T-cell (primary cell): ENCODE results near the gene C2orf78. TPM values are rescaled to one million over a fixed set of nuclear protein-coding genes. Genes with fewer than 3 reads are reported as not detected.

ENCODE experiments used
- ATAC-seq, 4 experiments: fragments of 200-7000 bp in 3 of 4; fragments of 150-1000 bp in 1 of 4; cut with Tn5 transposase; replicated peaks in 1 of 4; 1 replicate in 3 of 4; 2 replicates in 1 of 4; pipeline ENCODE4 v1.10.0; 2021; ENCODE audit warnings: moderate library complexity in 3 of 4, mild to moderate bottlenecking in 2 of 4, moderate number of reproducible peaks in 1 of 4
- CTCF ChIA-PET, 2 donors: fragments of 300-600 bp; sonication (Branson Sonifier 250); formaldehyde crosslinking; loops; one replicate each; lab custom pipeline; 2022; ENCODE audit warnings: antibody characterized with exemption in 2 of 2; lab: Charles Lee
- POLR2A ChIA-PET, 2 donors: fragments of 300-600 bp; sonication (Branson Sonifier 250); formaldehyde crosslinking; loops; one replicate each; lab custom pipeline; 2022; ENCODE audit warnings: antibody characterized with exemption in 2 of 2; lab: Charles Lee
- DNase-seq, 35 experiments: peaks; one replicate each; pipeline versions ENCODE4 v3.0.0 to v3.0.0-alpha.2; 2013 to 2023
- H3K27ac ChIP-seq: one replicate; pipeline ENCODE4 v1.5.1; 2013; ENCODE audit warnings: low read length
- H3K27me3 ChIP-seq, 2 experiments: replicated peaks in 1 of 2; 1 replicate in 1 of 2; 2 replicates in 1 of 2; pipeline versions ENCODE4 v1.6.1 to v1.7.0; 2013; ENCODE audit warnings: low read length in 1 of 2, mixed read lengths in 1 of 2; ENCODE audit not compliant: control insufficient read depth in 2 of 2, insufficient read depth in 2 of 2; ENCODE audit errors: extremely low read depth in 1 of 2
- H3K36me3 ChIP-seq, 2 donors: 1 replicate in 1 of 2; 2 replicates in 1 of 2; pipeline versions ENCODE4 v1.6.1 to v1.7.0; 2013; ENCODE audit warnings: low read length in 1 of 2; ENCODE audit not compliant: control insufficient read depth in 2 of 2, insufficient read depth in 1 of 2; ENCODE audit errors: extremely low read depth in 1 of 2
- H3K4me1 ChIP-seq, 2 experiments: 1 replicate in 1 of 2; 2 replicates in 1 of 2; pipeline versions ENCODE4 v1.6.1 to v1.7.0; 2013; ENCODE audit warnings: low read length in 2 of 2, mixed read lengths in 1 of 2; ENCODE audit not compliant: insufficient read depth in 2 of 2, control insufficient read depth in 1 of 2; ENCODE audit errors: extremely low read depth in 1 of 2
- H3K4me3 ChIP-seq, 2 donors: 1 replicate in 1 of 2; 2 replicates in 1 of 2; pipeline versions ENCODE4 v1.5.1 to v1.7.0; 2013; ENCODE audit warnings: mild to moderate bottlenecking in 2 of 2, low read length in 1 of 2, moderate library complexity in 1 of 2; ENCODE audit not compliant: control insufficient read depth in 1 of 2; ENCODE audit errors: extremely low read depth in 1 of 2
- H3K9me3 ChIP-seq: 2 replicates; pipeline ENCODE4 v1.7.0; 2013
- H3K27ac Mint-ChIP-seq, 2 donors: one replicate each; pipeline ENCODE4 v1.8.0; 2020 to 2021; ENCODE audit warnings: mild to moderate bottlenecking in 2 of 2, mixed read lengths in 2 of 2
- H3K27me3 Mint-ChIP-seq, 2 donors: one replicate each; pipeline ENCODE4 v1.8.0; 2021 to 2022; ENCODE audit warnings: mixed read lengths in 2 of 2
- H3K36me3 Mint-ChIP-seq: one replicate; pipeline ENCODE4 v1.8.0; 2021; ENCODE audit warnings: mixed read lengths
- H3K4me1 Mint-ChIP-seq, 3 donors: one replicate each; pipeline ENCODE4 v1.8.0; 2020 to 2022; ENCODE audit warnings: mixed read lengths in 3 of 3, mild to moderate bottlenecking in 1 of 3
- H3K4me3 Mint-ChIP-seq, 3 donors: one replicate each; pipeline ENCODE4 v1.8.0; 2020 to 2022; ENCODE audit warnings: mild to moderate bottlenecking in 3 of 3, mixed read lengths in 3 of 3, moderate library complexity in 3 of 3
- H3K9me3 Mint-ChIP-seq, 3 donors: one replicate each; pipeline ENCODE4 v1.8.0; 2020 to 2022; ENCODE audit warnings: mixed read lengths in 3 of 3
- WGBS: methylation state at CpG from one replicate; pipeline ENCODE4 v1.1.5; 2013; ENCODE audit warnings: missing lambda C conversion rate; ENCODE audit not compliant: insufficient coverage; 5-methylcytosine and 5-hydroxymethylcytosine counted together
- total RNA-seq, 35 experiments: library from RNA in 6 of 35; stranded (reverse) in 6 of 35; fragments of 120-200 nt in 1 of 35; gene quantifications; one replicate each; pipeline versions ENCODE4 v1.2.1 to v1.2.4 and lab custom pipeline; 2013 to 2026

The C2orf78 gene
- total RNA-seq, 5 donors from 2014 or later (not counting 1 experiment from before 2014, with no cell fraction given): not detected

- WGBS: 96% methylated on average over 7 of the region's 17 CpGs
- Mint-ChIP-seq H3K9me3 (no peaks in the 10 kb centered on the region), H3K4me1 (peaks cover 25 to 33% (median 25%) of the 10 kb centered on the region in 3 donors), H3K27ac (no peak overlapping the region), H3K27me3 (no peaks in the 10 kb centered on the region), H3K36me3 (peaks cover 25% of the 10 kb centered on the region), H3K4me3 (no peak overlapping the region)
- Histone ChIP-seq H3K4me1 (no peaks in the 10 kb centered on the region), H3K27me3 (no peaks in the 10 kb centered on the region), H3K4me3 (no peak overlapping the region), H3K27ac (no peak overlapping the region), H3K36me3 (peaks cover 6 to 37% of the 10 kb centered on the region in 2 donors), H3K9me3 (no peaks in the 10 kb centered on the region)
- ATAC-seq: no peak
- ChIA-PET POLR2A (no interaction called here), CTCF (interaction anchor here in 1 of 2 donors (0.6 kb wide), 1 partner anchor 603 kb away, joined by 3 read pairs; the partner anchor contains the start of gene PRADC1)
- no peak for DNase-seq
Observed at GRCh38 chr2:73836141-73836943, 52.4 kb downstream of the C2orf78 start.

GRCh38 chr2:73837847-73838585 is 54.0 kb downstream of the C2orf78 start:
- Mint-ChIP-seq H3K4me1 (peaks cover 16 to 32% (median 22%) of the 10 kb centered on the region in 3 donors), H3K27ac (peak overlapping the region in 1 of 2 donors; percentile 29), H3K27me3 (no peaks in the 10 kb centered on the region), H3K36me3 (peaks cover 13% of the 10 kb centered on the region), H3K4me3 (no peak overlapping the region), H3K9me3 (no peaks in the 10 kb centered on the region)
- ATAC-seq (no peak), DNase-seq (no peak)
- Histone ChIP-seq H3K9me3 (no peaks in the 10 kb centered on the region), H3K27ac (no peak overlapping the region), H3K27me3 (no peaks in the 10 kb centered on the region), H3K36me3 (peaks cover 6 to 34% of the 10 kb centered on the region in 2 donors), H3K4me1 (no peaks in the 10 kb centered on the region), H3K4me3 (no peak overlapping the region)
- POLR2A ChIA-PET: no interaction called here
- CTCF ChIA-PET: interaction anchor here in 1 of 2 donors (0.6 to 3.7 kb wide), 3 partner anchors 10 to 195 kb away, joined by 3 to 15 read pairs (median 5); partner anchors contain the start of gene STAMBP
- WGBS: 80% methylated on average over 3 of the region's 4 CpGs

- ChIA-PET CTCF (interaction anchor here in 1 of 2 donors (1.1 to 3.7 kb wide), 2 partner anchors 11 to 15 kb away, joined by 3 to 15 read pairs; partner anchors contain the start of gene STAMBP), POLR2A (interaction anchor here (0.6 to 0.7 kb wide), 3 partner anchors 22 to 153 kb away, joined by 3 to 6 read pairs (median 3); no protein-coding TSS in a partner anchor)
- no peak overlapping the region for H3K27ac ChIP-seq
- H3K4me3 Mint-ChIP-seq: no peak overlapping the region
- no peak for DNase-seq
- peaks cover 6 to 33% of the 10 kb centered on the region in 2 donors for H3K36me3 ChIP-seq
- no peak overlapping the region for H3K27ac Mint-ChIP-seq
- H3K4me1 Mint-ChIP-seq: peaks cover 16 to 30% (median 22%) of the 10 kb centered on the region in 3 donors
- no peaks in the 10 kb centered on the region for H3K9me3 ChIP-seq
- no peak overlapping the region for H3K4me3 ChIP-seq
- ATAC-seq: no peak
- peaks cover 15% of the 10 kb centered on the region for H3K36me3 Mint-ChIP-seq
- WGBS: no CpG with 5 or more reads among the region's 2 CpGs
- no peaks in the 10 kb centered on the region for H3K4me1 ChIP-seq
- H3K27me3 ChIP-seq: no peaks in the 10 kb centered on the region
- no peaks in the 10 kb centered on the region for H3K9me3 Mint-ChIP-seq
- no peaks in the 10 kb centered on the region for H3K27me3 Mint-ChIP-seq
Observed at GRCh38 chr2:73838889-73839534, 55.0 kb downstream of the C2orf78 start.

- no peak overlapping the region for H3K27ac Mint-ChIP-seq
- peaks cover 19% of the 10 kb centered on the region for H3K36me3 Mint-ChIP-seq
- H3K9me3 ChIP-seq: no peaks in the 10 kb centered on the region
- CTCF ChIA-PET: interaction anchor here in 1 of 2 donors (1.2 to 3.7 kb wide), 2 partner anchors 12 to 16 kb away, joined by 3 to 15 read pairs; partner anchors contain the start of gene STAMBP
- POLR2A ChIA-PET: no interaction called here
- H3K4me1 ChIP-seq: no peaks in the 10 kb centered on the region
- no peak overlapping the region for H3K4me3 ChIP-seq
- no peak overlapping the region for H3K27ac ChIP-seq
- no peaks in the 10 kb centered on the region for H3K9me3 Mint-ChIP-seq
- ATAC-seq (no peak), DNase-seq (peak in 1 of 35 experiments; percentile 8)
- peaks cover 12 to 28% (median 22%) of the 10 kb centered on the region in 3 donors for H3K4me1 Mint-ChIP-seq
- H3K36me3 ChIP-seq: peaks cover 6 to 36% of the 10 kb centered on the region in 2 donors
- H3K4me3 Mint-ChIP-seq: no peak overlapping the region
- no peaks in the 10 kb centered on the region for H3K27me3 ChIP-seq
- WGBS: 100% methylated on average over 2 of the region's 3 CpGs
- H3K27me3 Mint-ChIP-seq: no peaks in the 10 kb centered on the region
Observed at GRCh38 chr2:73839653-73840411, 55.8 kb downstream of the C2orf78 start.

GRCh38 chr2:73841912-73842738 is 58.1 kb downstream of the C2orf78 start:
- H3K36me3 Mint-ChIP-seq: peaks cover 27% of the 10 kb centered on the region
- POLR2A ChIA-PET: interaction anchor here (0.6 kb wide), 2 partner anchors 146 to 549 kb away, joined by 3 to 8 read pairs; no protein-coding TSS in a partner anchor
- no peaks in the 10 kb centered on the region for H3K9me3 ChIP-seq
- H3K27ac Mint-ChIP-seq: no peak overlapping the region
- H3K27ac ChIP-seq: no peak overlapping the region
- WGBS: no CpG with 5 or more reads among the region's 5 CpGs
- H3K4me1 Mint-ChIP-seq: peaks cover 9 to 26% (median 16%) of the 10 kb centered on the region in 3 donors
- ATAC-seq: no peak
- H3K4me1 ChIP-seq: no peaks in the 10 kb centered on the region
- no peaks in the 10 kb centered on the region for H3K27me3 Mint-ChIP-seq
- no peak overlapping the region for H3K4me3 ChIP-seq
- H3K27me3 ChIP-seq: no peaks in the 10 kb centered on the region
- CTCF ChIA-PET: interaction anchor here in 1 of 2 donors (1.0 kb wide), 1 partner anchor 14 kb away, joined by 3 read pairs; the partner anchor contains the start of gene STAMBP
- no peak for DNase-seq
- peaks cover 9 to 48% of the 10 kb centered on the region in 2 donors for H3K36me3 ChIP-seq
- no peaks in the 10 kb centered on the region for H3K9me3 Mint-ChIP-seq
- no peak overlapping the region for H3K4me3 Mint-ChIP-seq
